ENCODE data around the gene MARCHF10.

DNA sequence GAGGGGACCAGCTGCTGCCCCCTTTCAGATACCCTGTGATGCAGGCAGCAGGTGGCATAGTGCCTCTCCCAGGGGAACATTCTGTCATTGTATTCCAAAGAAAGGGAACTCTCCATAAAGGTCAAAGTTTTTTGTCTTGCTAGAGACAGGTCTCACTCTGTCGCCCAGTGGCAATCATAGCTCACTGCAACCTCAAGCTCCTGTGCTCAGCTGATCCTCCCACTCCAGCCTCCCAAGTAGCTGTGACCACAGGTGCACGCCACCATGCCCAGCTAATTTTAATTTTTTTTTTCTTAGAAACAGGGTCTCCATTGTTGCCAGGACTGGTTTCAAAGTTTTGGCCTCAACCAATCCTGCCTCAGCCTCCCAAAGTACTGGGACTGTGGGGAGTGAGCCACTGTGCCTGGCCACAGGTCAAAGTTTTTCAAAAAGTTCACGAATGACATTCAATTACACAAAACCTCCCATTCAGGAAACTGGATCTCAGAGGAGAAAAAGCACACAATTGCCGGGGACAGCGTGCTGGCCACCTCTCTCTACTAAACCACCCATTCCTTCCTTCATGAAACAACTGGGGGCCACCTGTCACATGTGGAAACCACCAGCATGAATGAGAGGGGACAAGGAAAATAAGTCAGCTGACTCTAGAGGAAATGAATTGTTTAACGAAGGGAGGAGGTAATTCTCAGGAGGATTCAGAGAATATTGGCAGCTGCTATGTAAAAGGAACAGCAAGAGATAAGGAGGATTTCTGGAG is 80.0 kb downstream of the MARCHF10 start:
- TF ChIP-seq JUNB (CRISPR knock-in tag; IDR thresholded peaks at IDR 0.05; ENCODE audit: borderline replicate concordance) (no peak), RBM39 (IDR thresholded peaks at IDR 0.05; ENCODE audit: low read depth, low read length, poor library complexity, severe bottlenecking) (no peak), ZNF124 (CRISPR knock-in tag; IDR thresholded peaks at IDR 0.05) (no peak), RAD21 (CRISPR knock-in tag; IDR thresholded peaks at IDR 0.05) (no peak), HDAC2 (CRISPR knock-in tag; IDR thresholded peaks at IDR 0.05) (no peak), EZH2 (conservative IDR thresholded peaks at IDR 0.05; ENCODE audit: low read depth, low read length) (no peak), MXI1 (IDR thresholded peaks at IDR 0.05; ENCODE audit: borderline replicate concordance, low read depth, low read length) (no peak)
- TF ChIP-seq, protein P1, sequence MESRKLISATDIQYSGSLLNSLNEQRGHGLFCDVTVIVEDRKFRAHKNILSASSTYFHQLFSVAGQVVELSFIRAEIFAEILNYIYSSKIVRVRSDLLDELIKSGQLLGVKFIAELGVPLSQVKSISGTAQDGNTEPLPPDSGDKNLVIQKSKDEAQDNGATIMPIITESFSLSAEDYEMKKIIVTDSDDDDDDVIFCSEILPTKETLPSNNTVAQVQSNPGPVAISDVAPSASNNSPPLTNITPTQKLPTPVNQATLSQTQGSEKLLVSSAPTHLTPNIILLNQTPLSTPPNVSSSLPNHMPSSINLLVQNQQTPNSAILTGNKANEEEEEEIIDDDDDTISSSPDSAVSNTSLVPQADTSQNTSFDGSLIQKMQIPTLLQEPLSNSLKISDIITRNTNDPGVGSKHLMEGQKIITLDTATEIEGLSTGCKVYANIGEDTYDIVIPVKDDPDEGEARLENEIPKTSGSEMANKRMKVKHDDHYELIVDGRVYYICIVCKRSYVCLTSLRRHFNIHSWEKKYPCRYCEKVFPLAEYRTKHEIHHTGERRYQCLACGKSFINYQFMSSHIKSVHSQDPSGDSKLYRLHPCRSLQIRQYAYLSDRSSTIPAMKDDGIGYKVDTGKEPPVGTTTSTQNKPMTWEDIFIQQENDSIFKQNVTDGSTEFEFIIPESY (CRISPR knock-in tag; IDR thresholded peaks at IDR 0.05) = no peak
- TF ChIP-seq, protein P2, sequence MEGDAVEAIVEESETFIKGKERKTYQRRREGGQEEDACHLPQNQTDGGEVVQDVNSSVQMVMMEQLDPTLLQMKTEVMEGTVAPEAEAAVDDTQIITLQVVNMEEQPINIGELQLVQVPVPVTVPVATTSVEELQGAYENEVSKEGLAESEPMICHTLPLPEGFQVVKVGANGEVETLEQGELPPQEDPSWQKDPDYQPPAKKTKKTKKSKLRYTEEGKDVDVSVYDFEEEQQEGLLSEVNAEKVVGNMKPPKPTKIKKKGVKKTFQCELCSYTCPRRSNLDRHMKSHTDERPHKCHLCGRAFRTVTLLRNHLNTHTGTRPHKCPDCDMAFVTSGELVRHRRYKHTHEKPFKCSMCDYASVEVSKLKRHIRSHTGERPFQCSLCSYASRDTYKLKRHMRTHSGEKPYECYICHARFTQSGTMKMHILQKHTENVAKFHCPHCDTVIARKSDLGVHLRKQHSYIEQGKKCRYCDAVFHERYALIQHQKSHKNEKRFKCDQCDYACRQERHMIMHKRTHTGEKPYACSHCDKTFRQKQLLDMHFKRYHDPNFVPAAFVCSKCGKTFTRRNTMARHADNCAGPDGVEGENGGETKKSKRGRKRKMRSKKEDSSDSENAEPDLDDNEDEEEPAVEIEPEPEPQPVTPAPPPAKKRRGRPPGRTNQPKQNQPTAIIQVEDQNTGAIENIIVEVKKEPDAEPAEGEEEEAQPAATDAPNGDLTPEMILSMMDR (CRISPR knock-in tag; IDR thresholded peaks at IDR 0.05) = peak; percentile 49
